Tibial nerve (tissue), 4 donors: ENCODE results near the gene SERPINC1.
"Not testable (repeated sequence)": the region's sequence is repeated elsewhere in the genome, so short reads cannot be mapped to it uniquely, and the experiment has no call there.

ENCODE experiments used
- EP300 ChIP-seq, 2 donors: sonication (generic); formaldehyde crosslinking; IDR thresholded peaks; one replicate each; pipeline ENCODE4 v1.6.1; 2017; ENCODE audit warnings: antibody characterized with exemption in 2 of 2, mild to moderate bottlenecking in 1 of 2
- POLR2A ChIP-seq, 2 donors: fragments of 450-650 bp; IDR thresholded peaks; one replicate each; pipeline ENCODE4 v1.6.1; 2017; ENCODE audit warnings: antibody characterized with exemption in 2 of 2, mild to moderate bottlenecking in 2 of 2, moderate library complexity in 2 of 2
- TF ChIP-seq, protein P1 (sequence below), 5 experiments: fragments of 200-600 bp in 3 of 5; fragments of 450-650 bp in 2 of 5; sonication (generic) in 3 of 5; IDR thresholded peaks; one replicate each; pipeline ENCODE4 v1.5.1; 2016 to 2019; ENCODE audit warnings: antibody characterized with exemption in 5 of 5, mild to moderate bottlenecking in 3 of 5, moderate library complexity in 2 of 5

DNA sequence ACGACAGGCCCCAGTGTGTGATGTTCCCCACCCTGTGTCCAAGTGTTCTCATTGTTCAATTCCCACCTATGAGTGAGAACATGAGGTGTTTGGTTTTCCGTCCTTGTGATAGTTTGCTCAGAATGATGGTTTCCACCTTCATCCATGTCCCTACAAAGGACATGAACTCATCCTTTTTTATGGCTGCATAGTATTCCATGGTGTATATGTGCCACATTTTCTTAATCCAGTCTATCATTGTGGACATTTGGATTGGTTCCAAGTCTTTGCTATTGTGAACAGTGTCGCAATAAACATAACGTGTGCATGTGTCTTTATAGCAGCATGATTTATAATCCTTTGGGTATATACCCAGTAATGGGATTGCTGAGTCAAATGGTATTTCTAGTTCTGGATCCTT is 36.0 kb downstream of the SERPINC1 start:
- TF ChIP-seq, protein P1, sequence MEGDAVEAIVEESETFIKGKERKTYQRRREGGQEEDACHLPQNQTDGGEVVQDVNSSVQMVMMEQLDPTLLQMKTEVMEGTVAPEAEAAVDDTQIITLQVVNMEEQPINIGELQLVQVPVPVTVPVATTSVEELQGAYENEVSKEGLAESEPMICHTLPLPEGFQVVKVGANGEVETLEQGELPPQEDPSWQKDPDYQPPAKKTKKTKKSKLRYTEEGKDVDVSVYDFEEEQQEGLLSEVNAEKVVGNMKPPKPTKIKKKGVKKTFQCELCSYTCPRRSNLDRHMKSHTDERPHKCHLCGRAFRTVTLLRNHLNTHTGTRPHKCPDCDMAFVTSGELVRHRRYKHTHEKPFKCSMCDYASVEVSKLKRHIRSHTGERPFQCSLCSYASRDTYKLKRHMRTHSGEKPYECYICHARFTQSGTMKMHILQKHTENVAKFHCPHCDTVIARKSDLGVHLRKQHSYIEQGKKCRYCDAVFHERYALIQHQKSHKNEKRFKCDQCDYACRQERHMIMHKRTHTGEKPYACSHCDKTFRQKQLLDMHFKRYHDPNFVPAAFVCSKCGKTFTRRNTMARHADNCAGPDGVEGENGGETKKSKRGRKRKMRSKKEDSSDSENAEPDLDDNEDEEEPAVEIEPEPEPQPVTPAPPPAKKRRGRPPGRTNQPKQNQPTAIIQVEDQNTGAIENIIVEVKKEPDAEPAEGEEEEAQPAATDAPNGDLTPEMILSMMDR (IDR thresholded peaks at IDR 0.05): not testable (repeated sequence)
- not testable (repeated sequence) for TF ChIP-seq POLR2A, EP300 (IDR thresholded peaks at IDR 0.05)
